Measurements from ENCODE around the gene JRKL.

The JRKL gene

DNA sequence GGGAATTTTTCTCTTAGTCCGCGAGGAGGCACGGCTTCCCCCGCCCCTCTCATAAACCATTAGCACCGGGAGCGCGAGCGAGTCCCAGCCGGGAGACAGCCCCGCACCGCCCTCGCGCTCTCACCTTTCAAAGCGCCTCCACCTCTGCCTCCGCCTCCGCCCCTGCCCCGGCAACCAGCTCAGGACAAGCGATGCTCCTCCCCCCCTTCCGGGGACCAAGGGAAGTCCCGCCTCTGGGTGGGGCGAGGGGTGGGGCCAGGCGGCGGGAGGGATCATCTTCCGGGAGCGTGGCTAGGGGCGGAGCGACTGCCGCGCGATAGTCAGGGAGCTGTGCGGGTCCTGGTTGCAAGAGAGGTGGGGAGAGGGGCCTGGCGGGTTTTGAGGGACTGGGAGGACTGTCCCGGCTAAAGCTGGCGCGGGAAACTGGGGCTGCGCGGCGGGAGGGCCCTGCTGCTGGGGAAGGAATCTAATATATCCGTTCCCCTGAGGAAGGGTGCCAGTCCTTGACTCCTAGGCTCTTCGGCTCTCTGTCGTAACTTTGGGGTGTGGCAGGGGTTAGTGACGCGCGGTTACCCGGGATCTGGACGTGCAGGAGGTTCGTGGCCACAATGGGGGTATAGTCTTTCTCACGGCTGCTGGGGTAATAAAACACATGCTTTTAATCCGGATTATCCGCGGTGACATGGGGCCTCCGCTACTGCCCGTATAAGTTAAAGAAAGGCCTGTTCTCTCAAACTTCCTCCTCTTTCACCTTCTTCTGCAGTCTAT, at the start of gene JRKL, which contains the start of gene CCDC82:
Gene JRKL, plus strand, starts transcription at position 294 of the 768 bp plus-strand sequence. CDS start 637 bp downstream, outside the sequence.
Gene CCDC82, minus strand, starts transcription at position 193 of the 768 bp plus-strand sequence. CDS start 5,165 bp downstream, outside the sequence.
- DNase-seq (ENCODE audit: low read depth), result peak; percentile 97

DNA sequence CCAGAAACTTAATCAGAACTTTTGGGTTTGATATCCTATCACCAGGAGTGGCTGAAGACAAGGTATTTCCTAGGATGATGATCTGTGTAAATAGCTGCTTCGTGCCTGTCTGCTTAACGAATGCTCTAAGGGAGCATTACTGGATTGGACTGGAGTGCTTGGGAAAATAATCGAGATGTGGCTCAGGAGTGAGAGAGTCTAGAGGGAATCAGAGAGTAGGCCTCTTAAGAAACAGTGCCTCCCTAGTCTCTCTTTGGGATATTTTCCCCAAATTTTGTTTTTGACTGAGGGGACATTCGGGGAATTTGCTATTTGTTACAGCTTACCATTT, 49.3 kb upstream of the JRKL start:
- no peak for DNase-seq (ENCODE audit: low read depth)

DNA sequence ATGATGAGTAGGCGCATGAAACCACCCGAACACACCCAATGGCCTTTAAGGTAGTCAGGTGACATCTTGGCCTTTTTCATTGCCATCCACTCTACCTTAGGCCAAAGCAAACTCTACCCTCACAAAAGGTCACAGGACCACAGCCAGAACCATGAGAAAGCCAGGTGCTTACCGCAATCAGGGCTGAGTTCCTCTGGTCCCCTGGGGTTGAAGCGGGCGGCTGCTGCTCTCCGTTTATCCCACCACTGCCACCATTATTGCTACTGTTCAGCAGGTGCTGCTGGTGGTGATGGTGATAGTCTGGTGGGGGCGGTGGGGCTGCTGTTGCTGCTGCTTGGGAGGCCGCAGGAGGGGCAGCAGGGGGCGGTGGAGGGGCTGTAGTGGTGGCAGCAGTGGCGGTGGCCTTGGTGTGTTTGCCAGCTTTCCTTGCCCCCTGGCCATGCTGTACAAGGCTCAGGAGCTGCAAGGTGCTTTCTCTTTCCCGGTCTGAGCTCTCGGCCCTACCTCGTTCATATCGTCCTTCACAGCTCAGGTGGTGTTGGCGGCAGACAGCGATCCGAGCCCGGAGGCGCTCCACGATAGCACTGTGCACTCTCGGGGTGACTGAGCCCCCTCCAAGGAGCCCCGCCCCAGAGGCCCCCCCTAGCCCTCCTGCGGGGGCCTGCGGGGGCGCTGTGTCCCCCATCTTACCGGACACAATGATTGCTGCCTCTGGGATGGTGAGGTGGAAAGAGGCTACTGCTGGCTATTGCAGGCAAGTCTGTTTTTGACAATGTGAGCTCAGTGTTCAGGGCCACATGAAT, 48.4 kb upstream of the JRKL start:
- no peak for DNase-seq (ENCODE audit: low read depth)

DNA sequence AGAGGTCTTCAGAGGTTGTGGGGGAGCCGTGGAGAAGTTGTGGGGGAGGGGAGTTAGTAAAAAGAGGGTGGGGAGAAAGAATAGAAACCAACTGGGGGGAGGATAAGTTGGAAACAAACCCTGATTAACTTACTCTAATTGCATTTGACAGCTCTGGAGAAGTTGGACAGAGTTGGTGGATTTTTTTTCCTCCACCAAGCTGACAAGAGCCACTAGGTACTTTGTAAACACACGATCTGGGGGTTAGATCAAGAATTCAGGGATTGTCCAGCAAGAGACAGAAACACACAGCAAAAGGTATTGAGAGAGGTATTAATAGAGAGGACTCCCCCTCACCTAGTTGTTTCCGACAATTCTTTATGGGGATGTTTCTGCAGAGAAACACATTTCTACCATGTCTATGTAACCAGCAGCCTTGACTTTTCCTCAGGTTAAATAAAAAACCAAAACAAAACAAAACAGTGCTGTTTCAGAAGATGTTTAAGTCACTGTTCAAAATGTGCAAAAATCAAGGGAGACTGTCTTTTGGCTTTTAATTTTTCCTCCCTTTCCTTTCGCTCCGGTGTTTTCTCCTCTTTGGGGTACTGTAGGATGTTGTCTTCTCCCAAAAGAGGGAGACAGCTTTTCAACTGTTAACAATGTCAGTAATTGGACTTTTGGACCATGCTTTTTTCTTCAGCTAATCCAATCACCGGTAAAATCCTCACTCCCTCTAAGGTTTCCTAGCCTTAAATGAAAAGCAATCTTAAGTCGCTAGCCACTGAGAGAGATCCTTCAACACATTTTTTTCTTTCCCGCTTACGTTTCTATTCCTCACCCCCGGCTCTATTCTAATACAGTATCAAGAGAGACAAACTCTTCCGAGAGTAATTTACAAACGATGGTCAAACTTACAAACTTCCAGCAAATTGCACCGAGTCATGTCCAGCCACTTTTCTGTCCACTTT, 47.5 kb upstream of the JRKL start:
- DNase-seq (ENCODE audit: low read depth), result no peak

DNA sequence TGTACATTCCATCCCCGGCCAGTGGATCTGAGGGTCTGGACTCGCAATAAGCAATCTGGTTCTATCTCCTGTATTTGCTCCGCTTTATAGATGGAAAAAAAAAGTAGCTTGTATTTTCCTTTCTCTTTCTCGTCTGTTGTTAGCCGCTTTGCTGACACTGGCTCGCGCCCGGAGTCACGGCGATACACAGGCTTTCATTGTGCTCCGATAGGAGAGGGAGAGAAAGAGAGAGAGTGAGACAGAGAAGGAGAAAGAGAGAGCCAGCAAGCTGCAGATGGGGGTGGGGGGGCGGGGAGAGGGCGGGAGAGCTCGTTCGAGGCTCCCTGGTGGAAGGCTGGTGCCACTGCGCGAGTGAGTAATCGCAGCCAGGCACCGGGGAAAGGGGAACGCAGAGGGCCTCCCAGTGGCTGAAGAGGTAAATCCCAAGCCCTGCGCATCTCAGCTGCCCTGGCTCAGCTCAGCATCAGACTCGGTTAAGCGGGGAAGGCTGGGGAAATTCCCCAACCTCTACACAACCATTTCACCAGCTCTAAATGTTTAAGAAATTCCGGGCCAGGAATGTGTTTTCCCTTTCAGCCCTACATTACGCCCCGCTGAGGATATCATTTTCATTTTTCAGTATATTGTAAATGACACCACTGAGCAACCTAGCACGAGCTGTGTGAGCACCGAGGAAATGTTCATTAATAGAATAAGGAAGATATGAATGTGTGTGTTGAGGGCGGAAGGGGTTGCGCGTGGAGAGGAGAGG, 46.7 kb upstream of the JRKL start, which contains the start of gene MAML2:
Gene MAML2, minus strand, starts transcription at position 235 of the 751 bp plus-strand sequence. CDS start 1,300 bp downstream, outside the sequence.
- DNase-seq (ENCODE audit: low read depth), result peak; percentile 81

DNA sequence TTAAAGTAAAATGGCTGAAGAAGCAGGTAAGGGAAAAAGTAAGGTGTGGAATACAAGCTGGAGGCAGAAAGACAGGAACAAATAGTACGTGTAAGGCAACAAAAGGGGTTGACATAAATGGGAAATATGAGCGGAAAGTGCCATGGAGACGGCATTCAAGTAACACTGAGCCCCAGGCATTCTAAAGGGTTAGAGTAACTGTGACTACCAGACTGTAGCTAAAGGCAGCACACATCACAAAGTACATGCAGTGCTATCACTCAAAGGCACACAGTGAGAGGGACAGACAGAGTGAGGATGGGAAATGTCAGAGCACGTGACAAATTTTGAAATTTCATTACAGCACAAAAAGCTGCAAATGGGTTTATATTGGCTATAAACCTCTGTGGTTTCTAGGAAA, 33.0 kb upstream of the JRKL start:
- no peak for DNase-seq (ENCODE audit: low read depth)

DNA sequence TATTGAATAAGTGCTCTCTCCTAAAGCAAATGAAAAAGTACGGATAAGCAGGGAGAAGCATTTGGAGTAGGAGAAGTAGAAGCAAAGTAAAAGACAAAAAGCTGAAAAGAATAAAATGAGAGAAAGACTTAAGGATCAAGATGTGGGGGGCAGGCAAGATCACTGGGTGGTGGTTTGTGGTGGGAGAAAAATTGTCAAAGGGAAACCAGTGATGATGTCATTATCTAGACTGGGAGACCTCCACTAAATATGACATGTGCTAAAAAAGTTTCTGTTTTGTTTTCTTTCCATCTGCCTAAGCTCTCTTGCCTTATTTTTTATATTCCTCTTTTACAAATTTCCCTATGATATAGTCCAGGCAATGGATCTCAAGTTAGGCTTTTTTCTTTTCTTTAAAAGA, 32.0 kb upstream of the JRKL start:
- no peak for DNase-seq (ENCODE audit: low read depth)

DNA sequence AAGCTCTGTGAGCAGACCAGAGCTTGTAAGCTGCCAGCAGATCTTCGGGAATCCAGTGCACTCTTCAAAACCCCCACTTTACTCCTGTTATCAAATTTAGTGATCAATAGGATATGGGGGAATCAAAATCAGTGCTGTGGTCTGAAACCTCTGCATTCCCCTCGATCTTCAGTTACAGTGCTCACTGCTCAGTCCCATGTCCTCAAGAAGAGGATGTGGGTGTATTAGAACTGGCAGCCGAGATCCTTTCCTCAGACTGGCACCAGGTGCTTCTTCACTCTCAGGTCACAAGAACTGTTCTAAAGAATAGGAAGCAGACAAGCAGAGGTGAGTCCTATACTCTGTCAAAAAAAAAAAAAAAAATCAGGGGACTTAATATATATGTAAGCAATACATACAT, 31.5 kb upstream of the JRKL start:
- DNase-seq (ENCODE audit: low read depth), result no peak

DNA sequence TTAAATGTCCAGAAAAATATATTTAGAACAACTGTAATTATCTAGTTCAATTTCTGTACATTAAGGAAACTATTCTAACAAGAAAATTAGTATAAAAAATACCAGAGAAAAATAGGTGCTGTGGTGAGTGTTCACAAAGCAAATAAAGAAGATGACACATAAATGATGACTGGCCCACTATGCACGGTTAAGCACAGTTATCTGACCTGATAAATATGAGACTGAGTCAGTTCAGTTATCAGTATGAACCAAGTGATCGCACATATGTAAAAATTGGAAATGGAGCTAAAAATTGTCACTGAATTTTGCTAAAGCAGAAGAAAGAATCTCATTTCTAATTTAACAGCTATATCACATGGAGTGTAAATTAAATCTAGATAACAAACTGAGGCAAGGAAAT, 28.0 kb upstream of the JRKL start:
- no peak for DNase-seq (ENCODE audit: low read depth)

DNA sequence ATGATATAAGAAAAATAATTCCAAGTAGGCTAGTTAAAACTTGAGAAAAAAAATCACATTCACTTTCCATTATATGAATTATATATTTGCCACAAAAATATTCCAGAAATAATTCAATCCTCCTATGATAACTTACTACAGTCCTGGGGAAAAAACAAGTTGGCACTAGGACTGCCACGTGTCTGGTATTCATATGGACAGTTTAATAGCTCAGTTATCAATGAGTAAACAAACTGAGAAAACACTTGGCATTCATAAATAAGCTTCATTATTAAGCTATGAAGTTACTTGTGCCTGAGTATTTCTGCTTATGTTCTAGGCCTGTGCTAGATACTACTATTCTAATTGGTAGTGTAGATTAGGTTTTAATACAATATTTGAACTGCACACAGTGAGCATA, 24.3 kb upstream of the JRKL start:
- DNase-seq (ENCODE audit: low read depth), result no peak

DNA sequence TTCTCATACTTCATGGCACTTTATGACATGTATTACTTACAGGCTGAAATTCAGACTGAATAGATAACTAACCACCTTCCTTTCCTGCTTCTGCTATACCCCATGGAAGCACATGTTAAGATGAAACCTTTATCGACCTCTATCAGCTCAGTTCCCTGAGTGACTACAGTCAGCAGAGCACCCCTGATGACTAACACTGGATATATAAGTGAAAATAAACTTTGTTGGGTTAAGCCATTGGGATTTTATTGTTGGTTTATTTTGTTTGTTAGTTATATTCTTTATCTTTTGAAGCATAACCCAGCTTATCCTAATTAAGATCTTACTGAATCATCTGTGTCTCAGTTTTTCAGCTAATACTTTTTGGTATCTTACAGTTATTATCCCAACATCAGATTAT, 23.8 kb upstream of the JRKL start:
- no peak for DNase-seq (ENCODE audit: low read depth)

DNA sequence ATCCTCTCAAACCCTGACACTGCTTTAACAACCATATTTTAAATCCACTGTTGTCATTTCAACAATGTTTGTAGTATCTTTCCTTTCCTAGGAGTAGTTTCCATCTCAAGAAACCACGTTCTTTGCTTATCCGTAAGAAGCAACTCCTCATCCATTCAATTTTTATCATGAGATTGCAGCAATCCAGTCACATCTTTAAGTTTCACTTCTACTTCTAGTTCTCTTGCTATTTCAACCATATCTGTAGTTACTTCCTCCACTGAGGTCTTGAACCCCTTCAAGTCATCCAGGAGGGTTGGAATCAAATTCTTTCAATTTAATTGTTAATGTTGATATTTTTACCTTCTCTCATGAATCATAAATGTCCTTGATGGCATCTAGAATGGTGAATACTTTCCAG, 22.5 kb upstream of the JRKL start:
- no peak for DNase-seq (ENCODE audit: low read depth)

DNA sequence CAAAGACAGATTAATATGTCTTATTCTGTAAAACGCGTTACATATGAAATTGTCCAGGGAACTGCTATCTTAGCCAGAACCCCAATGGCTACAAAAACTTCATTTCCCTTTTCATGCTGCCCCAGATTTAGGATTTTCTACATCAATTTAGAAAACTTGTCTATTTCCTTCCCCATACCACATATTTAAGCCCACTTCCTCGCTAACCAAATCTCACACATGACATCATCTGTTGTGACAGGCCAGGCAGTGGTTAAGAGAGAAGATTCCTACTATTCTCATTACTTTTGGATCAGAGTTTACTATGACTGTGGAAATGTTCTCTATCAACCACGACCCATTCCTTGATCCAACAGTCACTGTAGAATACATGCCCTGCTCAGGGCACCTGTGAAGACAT, 16.0 kb upstream of the JRKL start:
- no peak for DNase-seq (ENCODE audit: low read depth)

DNA sequence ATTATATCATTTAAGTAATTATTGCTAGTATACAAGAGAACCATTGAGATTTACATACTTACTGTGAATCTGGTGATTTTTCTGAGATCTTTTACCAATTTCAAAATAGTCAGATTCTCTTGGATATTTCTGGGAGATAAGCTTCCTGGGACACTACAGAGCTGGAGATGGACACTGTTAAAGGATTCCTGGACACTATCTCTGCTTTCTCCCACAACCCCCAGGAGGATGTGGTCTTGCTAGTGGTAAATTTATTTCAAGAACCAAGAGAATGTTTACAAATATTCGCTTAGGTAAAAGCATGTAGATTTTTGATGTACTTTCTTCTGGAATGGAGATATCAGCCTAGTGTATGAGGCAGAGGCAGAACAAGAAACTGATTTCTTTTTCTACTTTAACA, 13.0 kb upstream of the JRKL start:
- no peak for DNase-seq (ENCODE audit: low read depth)

DNA sequence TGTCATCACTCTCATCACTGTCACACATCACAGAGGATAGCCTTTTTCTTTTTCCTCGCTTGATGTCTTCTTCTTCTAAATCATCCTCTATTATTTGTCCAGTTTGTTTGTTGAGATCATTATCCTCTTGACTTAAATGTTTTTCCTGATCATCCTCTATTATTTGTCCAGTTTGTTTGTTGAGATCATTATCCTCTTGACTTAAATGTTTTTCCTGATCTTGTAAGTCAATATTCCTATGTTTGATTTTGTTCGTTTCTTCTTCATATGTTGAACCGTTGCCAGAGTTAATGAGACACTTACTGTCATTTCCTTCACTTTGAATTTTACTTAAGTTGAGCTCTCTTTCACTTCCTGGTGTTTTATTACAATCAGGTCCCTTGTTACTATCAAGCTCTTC, 5.7 kb upstream of the JRKL start:
- no peak for DNase-seq (ENCODE audit: low read depth)

DNA sequence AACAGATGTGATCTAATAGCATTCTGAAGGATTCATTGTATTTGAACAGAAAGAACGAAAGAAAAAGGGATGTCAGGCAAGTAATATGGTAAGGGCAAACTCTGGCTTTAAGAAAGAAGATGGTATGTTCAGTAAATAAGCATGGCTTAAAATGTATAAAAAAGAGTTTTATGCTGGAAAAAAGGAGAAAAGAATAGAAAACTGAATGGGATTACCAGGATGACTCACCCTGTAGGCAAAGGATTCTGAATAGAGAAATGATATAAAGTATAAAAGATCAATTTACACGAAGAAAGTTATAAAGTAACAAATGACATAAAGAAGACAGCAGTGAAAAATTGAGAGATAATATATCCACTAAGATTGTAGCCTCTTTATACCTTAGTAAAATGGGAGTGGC, 4.6 kb upstream of the JRKL start:
- DNase-seq (ENCODE audit: low read depth), result no peak

DNA sequence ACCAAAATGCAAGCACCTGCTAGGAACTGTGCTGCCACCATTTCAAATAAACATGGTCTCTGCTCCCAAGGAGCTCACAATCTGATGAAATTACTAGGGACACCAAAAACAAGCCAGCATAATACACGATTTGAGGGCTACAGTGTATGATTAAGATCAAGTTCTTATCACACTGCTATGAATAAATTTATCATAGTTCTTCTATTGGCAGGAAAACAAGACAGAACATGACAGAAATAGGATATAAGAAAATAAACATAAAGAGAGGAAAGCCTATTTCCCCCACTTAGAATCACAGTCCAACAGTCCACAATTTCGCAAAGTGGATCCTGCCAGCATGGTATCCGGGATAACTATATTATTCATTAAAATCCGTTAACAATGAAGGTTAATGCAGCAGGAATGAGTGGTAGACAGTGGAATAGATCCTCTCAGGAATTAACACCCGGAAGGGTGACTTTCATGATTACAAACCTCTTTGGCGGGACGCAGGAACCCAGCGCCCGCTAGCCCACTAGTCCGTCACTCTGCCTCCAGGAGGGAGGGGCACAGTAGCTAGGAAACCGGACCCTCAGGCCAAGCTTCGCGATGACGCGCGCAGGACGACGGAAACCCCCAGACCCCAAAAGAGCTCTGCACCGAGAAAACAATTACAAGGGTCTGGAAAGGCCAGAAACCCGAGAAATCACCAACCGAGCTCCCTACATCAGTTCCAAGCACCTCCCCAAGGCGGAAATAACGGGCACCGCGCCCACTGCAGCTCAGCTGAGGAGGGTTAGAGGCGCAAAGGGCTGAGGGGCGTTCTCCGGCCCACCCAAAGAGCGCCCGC, 708 bp upstream of the JRKL start:
- DNase-seq (ENCODE audit: low read depth), result no peak

DNA sequence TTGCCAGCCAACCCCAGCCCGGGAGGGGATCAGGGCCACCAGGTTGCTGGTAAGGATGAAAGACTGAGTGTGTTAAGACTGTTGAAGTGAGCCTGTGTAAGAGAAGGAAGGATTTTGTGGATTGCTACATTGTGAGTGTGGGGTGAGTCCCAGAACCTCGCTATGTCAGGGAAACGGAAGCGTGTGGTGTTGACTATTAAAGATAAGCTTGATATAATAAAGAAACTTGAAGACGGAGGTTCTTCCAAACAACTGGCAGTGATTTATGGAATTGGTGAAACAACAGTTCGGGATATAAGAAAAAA, 627 bp downstream of the JRKL start:
- DNase-seq (ENCODE audit: low read depth), result no peak

DNA sequence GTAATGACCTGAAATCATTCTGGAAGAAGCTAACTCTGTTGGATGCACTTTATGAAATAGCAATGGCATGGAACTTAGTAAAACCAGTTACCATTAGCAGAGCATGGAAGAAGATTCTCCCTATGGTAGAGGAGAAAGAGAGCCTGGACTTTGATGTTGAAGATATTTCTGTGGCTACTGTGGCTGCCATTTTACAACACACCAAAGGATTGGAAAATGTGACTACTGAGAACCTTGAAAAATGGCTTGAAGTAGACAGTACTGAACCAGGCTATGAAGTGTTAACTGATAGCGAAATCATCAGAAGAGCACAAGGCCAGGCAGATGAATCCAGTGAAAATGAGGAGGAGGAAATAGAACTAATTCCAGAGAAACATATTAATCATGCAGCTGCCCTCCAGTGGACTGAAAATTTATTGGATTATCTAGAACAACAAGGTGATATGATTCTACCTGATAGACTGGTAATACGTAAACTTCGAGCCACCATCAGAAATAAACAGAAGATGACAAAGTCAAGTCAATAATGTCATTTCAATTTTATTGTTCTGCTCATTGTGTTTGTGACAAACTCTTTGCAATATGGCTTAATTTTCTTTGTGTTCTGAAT, 2.0 kb downstream of the JRKL start:
- DNase-seq (ENCODE audit: low read depth), result no peak

DNA sequence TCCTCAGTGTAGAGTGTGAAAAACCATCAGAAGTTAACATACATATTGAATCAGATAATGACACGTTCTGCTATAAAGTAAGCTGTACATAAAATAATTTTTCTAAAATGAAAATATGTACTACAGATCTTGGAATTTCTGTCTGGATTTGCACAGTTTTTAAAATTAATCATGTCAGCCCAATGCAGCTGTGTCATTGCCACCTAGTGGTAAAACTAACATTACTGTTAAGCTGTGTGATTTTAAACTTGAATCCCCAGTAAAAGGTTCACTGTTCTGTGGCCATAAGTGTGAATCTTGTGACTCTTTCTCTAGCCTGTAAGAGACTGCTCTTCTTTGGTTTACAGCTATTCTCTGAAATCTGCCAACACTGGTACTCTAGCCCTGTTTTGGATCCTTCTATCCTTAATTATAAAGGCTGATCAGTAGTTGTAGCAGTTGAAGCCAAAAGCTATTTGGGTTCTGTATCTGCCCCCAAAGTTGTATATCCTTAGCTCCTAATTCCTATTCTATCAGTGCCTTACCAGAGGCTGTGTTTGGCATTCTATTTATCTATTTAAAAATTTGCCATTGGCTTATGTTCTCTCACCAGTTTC, 4.0 kb downstream of the JRKL start:
- DNase-seq (ENCODE audit: low read depth), result no peak

All from stimulated activated CD8-positive, alpha-beta memory T cell treated with anti-CD3 and anti-CD28 coated beads, Interleukin-15, amount 100 ng/mL, for 1 hour (primary cell).